Middle frontal gyrus (tissue), 1 donor: Measurements from ENCODE around the gene OR2V2.
"Not testable (repeated sequence)": the region's sequence is repeated elsewhere in the genome, so short reads cannot be mapped to it uniquely, and the experiment has no call there.

ENCODE experiments used
- DNase-seq: peaks from one replicate; pipeline ENCODE4 v3.0.0-alpha.2; 2015; ENCODE audit warnings: low spot score; ENCODE audit errors: extremely low spot score

The OR2V2 gene

GRCh38 chr5:181146927-181147636 lies at the start of gene OR2V2:
OR2V2 (plus strand) TSS chr5:181147586; CDS start chr5:181154943, 7,357 bp downstream.
- not testable (repeated sequence) for DNase-seq

GRCh38 chr5:181097759-181098491 lies 49.5 kb upstream of the OR2V2 start:
- not testable (repeated sequence) for DNase-seq

- DNase-seq = no peak
Measured at GRCh38 chr5:181098762-181099601, 48.4 kb upstream of the OR2V2 start.

GRCh38 chr5:181099602-181100086 lies 47.7 kb upstream of the OR2V2 start:
- no peak for DNase-seq

- no peak for DNase-seq
Measured at GRCh38 chr5:181100121-181100875, 47.1 kb upstream of the OR2V2 start.

GRCh38 chr5:181101030-181101641 lies 46.2 kb upstream of the OR2V2 start:
- DNase-seq = not testable (repeated sequence)

- DNase-seq = not testable (repeated sequence)
Measured at GRCh38 chr5:181101930-181102674, 45.3 kb upstream of the OR2V2 start.

GRCh38 chr5:181104259-181104568 lies 43.2 kb upstream of the OR2V2 start:
- DNase-seq = not testable (repeated sequence)

GRCh38 chr5:181104606-181105390 lies 42.6 kb upstream of the OR2V2 start:
- DNase-seq = not testable (repeated sequence)

GRCh38 chr5:181105391-181106025 lies 41.9 kb upstream of the OR2V2 start:
- no peak for DNase-seq

- no peak for DNase-seq
Measured at GRCh38 chr5:181107699-181108098, 39.7 kb upstream of the OR2V2 start.

- DNase-seq = no peak
Measured at GRCh38 chr5:181108578-181109165, 38.7 kb upstream of the OR2V2 start.

- no peak for DNase-seq
Measured at GRCh38 chr5:181109489-181110013, 37.8 kb upstream of the OR2V2 start.

GRCh38 chr5:181111010-181111409 lies 36.4 kb upstream of the OR2V2 start:
- DNase-seq = no peak

- DNase-seq = no peak
Measured at GRCh38 chr5:181112476-181112875, 34.9 kb upstream of the OR2V2 start.

- not testable (repeated sequence) for DNase-seq
Measured at GRCh38 chr5:181113572-181113971, 33.8 kb upstream of the OR2V2 start.

- no peak for DNase-seq
Measured at GRCh38 chr5:181114284-181114843, 33.0 kb upstream of the OR2V2 start.
